ENCODE results near the gene TST. TPM values are rescaled to one million over a fixed set of nuclear protein-coding genes. Genes with fewer than 3 reads are reported as not detected.

TST gene
- total RNA-seq, 1 donor, result 17.1 TPM

GRCh38 chr22:37030560-37031281 lies 11.5 kb upstream of the TST start:
- no peak overlapping the region for H3K4me3 ChIP-seq (ENCODE audit: low read depth, low read length)
- DNase-seq (ENCODE audit: low read depth), result no peak
- TF ChIP-seq, protein P1, sequence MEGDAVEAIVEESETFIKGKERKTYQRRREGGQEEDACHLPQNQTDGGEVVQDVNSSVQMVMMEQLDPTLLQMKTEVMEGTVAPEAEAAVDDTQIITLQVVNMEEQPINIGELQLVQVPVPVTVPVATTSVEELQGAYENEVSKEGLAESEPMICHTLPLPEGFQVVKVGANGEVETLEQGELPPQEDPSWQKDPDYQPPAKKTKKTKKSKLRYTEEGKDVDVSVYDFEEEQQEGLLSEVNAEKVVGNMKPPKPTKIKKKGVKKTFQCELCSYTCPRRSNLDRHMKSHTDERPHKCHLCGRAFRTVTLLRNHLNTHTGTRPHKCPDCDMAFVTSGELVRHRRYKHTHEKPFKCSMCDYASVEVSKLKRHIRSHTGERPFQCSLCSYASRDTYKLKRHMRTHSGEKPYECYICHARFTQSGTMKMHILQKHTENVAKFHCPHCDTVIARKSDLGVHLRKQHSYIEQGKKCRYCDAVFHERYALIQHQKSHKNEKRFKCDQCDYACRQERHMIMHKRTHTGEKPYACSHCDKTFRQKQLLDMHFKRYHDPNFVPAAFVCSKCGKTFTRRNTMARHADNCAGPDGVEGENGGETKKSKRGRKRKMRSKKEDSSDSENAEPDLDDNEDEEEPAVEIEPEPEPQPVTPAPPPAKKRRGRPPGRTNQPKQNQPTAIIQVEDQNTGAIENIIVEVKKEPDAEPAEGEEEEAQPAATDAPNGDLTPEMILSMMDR (IDR thresholded peaks at IDR 0.05; ENCODE audit: insufficient read depth, low read length), result no peak

- TF ChIP-seq, protein P1 (IDR thresholded peaks at IDR 0.05; ENCODE audit: insufficient read depth, low read length), result no peak
- no peak overlapping the region for H3K4me3 ChIP-seq (ENCODE audit: low read depth, low read length)
- DNase-seq (ENCODE audit: low read depth), result no peak
Measured at GRCh38 chr22:37028692-37029674, 9.7 kb upstream of the TST start.

DNA sequence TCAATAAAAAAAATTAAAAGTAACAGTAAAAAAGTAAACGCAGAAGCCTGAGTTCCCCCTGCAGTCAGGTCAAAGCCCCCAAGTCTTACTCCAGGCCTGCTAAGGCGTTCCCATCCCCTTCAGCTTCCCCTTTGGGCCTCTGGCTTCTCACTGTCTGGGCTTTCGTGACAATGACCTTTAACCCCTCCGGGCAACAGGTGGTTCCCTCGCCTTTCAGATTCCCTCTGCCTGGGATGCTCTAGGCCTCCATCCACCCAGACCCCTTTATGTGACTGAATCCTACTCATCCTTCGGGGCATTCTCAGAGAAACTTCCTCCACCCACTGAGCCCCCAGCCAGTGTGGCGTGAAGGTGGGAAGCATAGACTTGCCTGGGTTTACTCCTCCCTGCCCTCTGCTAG lies 8.3 kb upstream of the TST start:
- no peak overlapping the region for H3K4me3 ChIP-seq (ENCODE audit: low read depth, low read length)
- DNase-seq (ENCODE audit: low read depth), result no peak
- TF ChIP-seq, protein P1 (IDR thresholded peaks at IDR 0.05; ENCODE audit: insufficient read depth, low read length), result no peak

GRCh38 chr22:37026325-37026724 lies 7.1 kb upstream of the TST start:
- DNase-seq (ENCODE audit: low read depth), result no peak
- TF ChIP-seq, protein P1 (IDR thresholded peaks at IDR 0.05; ENCODE audit: insufficient read depth, low read length), result no peak
- no peak overlapping the region for H3K4me3 ChIP-seq (ENCODE audit: low read depth, low read length)

DNA sequence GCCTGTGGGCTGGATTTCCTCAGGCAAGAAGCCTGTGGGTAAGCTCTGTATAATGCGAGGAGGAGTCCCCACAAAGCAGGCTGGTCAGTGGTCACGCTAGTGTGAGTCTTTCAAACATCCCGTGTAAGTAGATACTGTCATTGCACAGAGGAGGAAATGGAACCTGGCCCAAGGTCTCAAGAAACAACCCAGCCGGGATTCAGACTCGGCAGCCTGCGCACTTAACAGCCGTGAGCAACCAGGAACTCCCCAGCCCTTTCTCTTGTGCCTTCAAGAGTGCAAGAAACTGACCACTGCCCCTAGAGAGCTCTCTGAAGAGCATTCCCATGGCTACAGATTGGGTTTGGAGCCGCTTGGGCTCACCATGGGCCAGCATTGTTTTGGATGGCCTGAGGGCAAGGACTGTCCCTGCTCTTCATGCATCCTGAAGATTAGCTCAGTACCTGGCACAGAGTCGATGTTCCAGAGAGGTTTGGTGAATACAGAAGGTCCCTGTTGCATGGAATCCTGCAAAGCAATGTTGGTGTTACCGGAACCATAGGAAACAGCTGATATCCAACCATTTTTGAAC lies 6.3 kb upstream of the TST start:
- TF ChIP-seq, protein P1 (IDR thresholded peaks at IDR 0.05; ENCODE audit: insufficient read depth, low read length), result no peak
- no peak for DNase-seq (ENCODE audit: low read depth)
- H3K4me3 ChIP-seq (ENCODE audit: low read depth, low read length), result no peak overlapping the region

GRCh38 chr22:37024339-37025157 lies 5.3 kb upstream of the TST start:
- TF ChIP-seq, protein P1 (IDR thresholded peaks at IDR 0.05; ENCODE audit: insufficient read depth, low read length), result no peak
- DNase-seq (ENCODE audit: low read depth), result no peak
- H3K4me3 ChIP-seq (ENCODE audit: low read depth, low read length), result no peak overlapping the region

Measured in fibroblast of the aortic adventitia (primary cell).